WTC11 (cell line): Measurements from ENCODE around the gene ACBD5. TPM values are rescaled to one million over a fixed set of nuclear protein-coding genes. Genes with fewer than 3 reads are reported as not detected.
"Not testable (repeated sequence)": the region's sequence is repeated elsewhere in the genome, so short reads cannot be mapped to it uniquely, and the experiment has no call there.

ENCODE experiments used
- ATAC-seq: fragments of 200-7000 bp; cut with Tn5 transposase; 2 replicates; pipeline ENCODE4 v1.10.0; 2021; ENCODE audit warnings: mild to moderate bottlenecking, moderate library complexity
- CTCF ChIA-PET: fragments of 300-600 bp; sonication (Branson Sonifier 250); formaldehyde crosslinking; loops from one replicate; lab custom pipeline; 2021; ENCODE audit warnings: antibody characterized with exemption; lab: Charles Lee
- POLR2A ChIA-PET: fragments of 350-600 bp; sonication (Branson Sonifier 250); formaldehyde crosslinking; loops from one replicate; lab custom pipeline; 2021; ENCODE audit warnings: antibody characterized with exemption; lab: Charles Lee
- DNase-seq: peaks from one replicate; pipeline ENCODE4 v3.0.0; 2021; ENCODE audit warnings: low spot score
- H3K27ac Mint-ChIP-seq: 2 replicates; pipeline ENCODE4 v1.8.0; 2021; ENCODE audit warnings: mixed read lengths
- H3K27me3 Mint-ChIP-seq: 2 replicates; pipeline ENCODE4 v1.8.0; 2021; ENCODE audit warnings: low read depth, mild to moderate bottlenecking, moderate library complexity, mixed read lengths
- H3K36me3 Mint-ChIP-seq: 2 replicates; pipeline ENCODE4 v1.8.0; 2021; ENCODE audit warnings: mixed read lengths
- H3K4me1 Mint-ChIP-seq: 2 replicates; pipeline ENCODE4 v1.8.0; 2022; ENCODE audit warnings: mixed read lengths
- H3K4me3 Mint-ChIP-seq: 2 replicates; pipeline ENCODE4 v1.8.0; 2021; ENCODE audit warnings: mild to moderate bottlenecking, moderate library complexity, mixed read lengths
- H3K9me3 Mint-ChIP-seq: 2 replicates; pipeline ENCODE4 v1.8.0; 2021; ENCODE audit warnings: mixed read lengths
- CBFB ChIP-seq: sonication (generic); formaldehyde crosslinking; IDR thresholded peaks from 2 replicates; pipeline ENCODE4 v1.8.1; 2022; ENCODE audit warnings: mild to moderate bottlenecking, low read depth, missing genetic modification reagents
- CREM ChIP-seq: sonication (generic); formaldehyde crosslinking; IDR thresholded peaks from 2 replicates; pipeline ENCODE4 v1.8.1; 2022; ENCODE audit warnings: mild to moderate bottlenecking, missing genetic modification reagents, moderate library complexity
- ETV6 ChIP-seq: sonication (generic); formaldehyde crosslinking; IDR thresholded peaks from 2 replicates; pipeline ENCODE4 v1.8.1; 2022; ENCODE audit warnings: mild to moderate bottlenecking, missing genetic modification reagents
- FOXJ3 ChIP-seq: sonication (generic); formaldehyde crosslinking; IDR thresholded peaks from 2 replicates; pipeline ENCODE4 v1.9.0; 2021; ENCODE audit warnings: missing genetic modification reagents, mild to moderate bottlenecking, borderline replicate concordance
- FOXK1 ChIP-seq: sonication (generic); formaldehyde crosslinking; IDR thresholded peaks from 2 replicates; pipeline ENCODE4 v1.8.0; 2022; ENCODE audit warnings: mild to moderate bottlenecking, moderate library complexity, missing genetic modification reagents
- FOXP1 ChIP-seq: sonication (generic); formaldehyde crosslinking; IDR thresholded peaks from 2 replicates; pipeline ENCODE4 v1.8.0; 2022; ENCODE audit warnings: missing genetic modification reagents, mild to moderate bottlenecking, moderate library complexity, borderline replicate concordance
- GABPB1 ChIP-seq: sonication (generic); formaldehyde crosslinking; IDR thresholded peaks from 2 replicates; pipeline ENCODE4 v1.8.1; 2023; ENCODE audit warnings: mild to moderate bottlenecking, missing genetic modification reagents
- GTF2I ChIP-seq: fragments of 250-450 bp; sonication (Bioruptor Pico); conservative IDR thresholded peaks from 2 replicates; pipeline ENCODE4 v1.4.0; 2021; ENCODE audit warnings: mild to moderate bottlenecking
- IRF2 ChIP-seq: sonication (generic); formaldehyde crosslinking; IDR thresholded peaks from 2 replicates; pipeline ENCODE4 v1.8.0; 2022; ENCODE audit warnings: low read depth, missing genetic modification reagents, borderline replicate concordance
- NFE2L1 ChIP-seq: sonication (generic); formaldehyde crosslinking; IDR thresholded peaks from 2 replicates; pipeline ENCODE4 v1.8.1; 2023; ENCODE audit warnings: missing genetic modification reagents
- NR3C1 ChIP-seq: sonication (generic); formaldehyde crosslinking; conservative IDR thresholded peaks from 2 replicates; pipeline ENCODE4 v1.8.1; 2023; ENCODE audit warnings: low read depth, mild to moderate bottlenecking, missing genetic modification reagents
- SMAD3 ChIP-seq: sonication (generic); formaldehyde crosslinking; IDR thresholded peaks from 2 replicates; pipeline ENCODE4 v1.8.0; 2022; ENCODE audit warnings: missing genetic modification reagents, mild to moderate bottlenecking, borderline replicate concordance
- ZBTB21 ChIP-seq: sonication (generic); formaldehyde crosslinking; IDR thresholded peaks from 2 replicates; pipeline ENCODE4 v1.8.1; 2023; ENCODE audit warnings: mild to moderate bottlenecking, missing genetic modification reagents, borderline replicate concordance
- ZNF121 ChIP-seq: sonication (generic); formaldehyde crosslinking; IDR thresholded peaks from 2 replicates; pipeline ENCODE4 v1.8.0; 2023; ENCODE audit warnings: missing genetic modification reagents
- ZNF219 ChIP-seq: sonication (generic); formaldehyde crosslinking; IDR thresholded peaks from 2 replicates; pipeline ENCODE4 v1.8.0; 2023; ENCODE audit warnings: missing genetic modification reagents, mild to moderate bottlenecking, borderline replicate concordance
- ZNF263 ChIP-seq: sonication (generic); formaldehyde crosslinking; IDR thresholded peaks from 2 replicates; pipeline ENCODE4 v1.8.1; 2022; ENCODE audit warnings: low read depth, mild to moderate bottlenecking, moderate library complexity, missing genetic modification reagents
- ZNF317 ChIP-seq: sonication (generic); formaldehyde crosslinking; IDR thresholded peaks from 2 replicates; pipeline ENCODE4 v1.8.1; 2023; ENCODE audit warnings: low read depth, mild to moderate bottlenecking, moderate library complexity, missing genetic modification reagents, borderline replicate concordance
- total RNA-seq: library from RNA; stranded (reverse); gene quantifications from 3 replicates; pipeline ENCODE4 v1.2.3, GENCODE V29; 2021
- TF ChIP-seq, protein P1 (sequence below): fragments of 200-600 bp; IDR thresholded peaks from 2 replicates; pipeline ENCODE4 v1.8.0; 2022; ENCODE audit warnings: antibody characterized with exemption
- TF ChIP-seq, protein P2 (sequence below): sonication (generic); formaldehyde crosslinking; IDR thresholded peaks from 2 replicates; pipeline ENCODE4 v1.8.0; 2022; ENCODE audit warnings: mild to moderate bottlenecking, missing genetic modification reagents
- TF ChIP-seq, protein P3 (sequence below): fragments of 250-450 bp; sonication (Bioruptor Pico); IDR thresholded peaks from 2 replicates; pipeline ENCODE4 v1.8.0; 2021; ENCODE audit warnings: mild to moderate bottlenecking
- TF ChIP-seq, protein P4 (sequence below): sonication (generic); formaldehyde crosslinking; IDR thresholded peaks from 2 replicates; pipeline ENCODE4 v1.8.1; 2022; ENCODE audit warnings: low read depth, missing genetic modification reagents, borderline replicate concordance
- TF ChIP-seq, protein P5 (sequence below): sonication (generic); formaldehyde crosslinking; IDR thresholded peaks from 2 replicates; pipeline ENCODE4 v1.8.1; 2022; ENCODE audit warnings: mild to moderate bottlenecking, moderate library complexity, missing genetic modification reagents
- TF ChIP-seq, protein P6 (sequence below): sonication (generic); formaldehyde crosslinking; IDR thresholded peaks from 2 replicates; pipeline ENCODE4 v1.8.1; 2023; ENCODE audit warnings: mild to moderate bottlenecking, moderate library complexity, missing genetic modification reagents
- TF ChIP-seq, protein P7 (sequence below): sonication (generic); formaldehyde crosslinking; IDR thresholded peaks from 2 replicates; pipeline ENCODE4 v1.8.1; 2023; ENCODE audit warnings: mild to moderate bottlenecking, missing genetic modification reagents

The ACBD5 gene
- total RNA-seq, 1 experiment from 2014 or later: 18.1 TPM

DNA sequence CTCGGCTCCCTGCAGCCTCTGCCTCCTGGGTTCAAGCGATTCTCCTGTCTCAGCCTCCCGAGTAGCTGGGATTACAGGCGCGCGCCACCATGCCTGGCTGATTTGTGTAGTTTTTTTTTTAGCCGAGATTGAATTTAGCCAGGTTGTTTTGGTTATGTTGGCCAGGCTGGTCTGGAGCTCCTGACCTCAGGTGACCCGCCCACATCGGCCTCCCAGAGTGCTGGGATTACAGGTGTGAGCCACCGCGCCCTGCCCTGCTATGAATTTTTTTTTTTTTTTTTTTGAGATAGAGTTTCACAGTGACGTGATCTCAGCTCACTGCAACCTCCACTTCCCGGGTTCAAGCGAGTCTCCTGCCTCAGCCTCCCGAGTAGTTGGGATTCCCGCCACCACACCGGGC lies 84.0 kb downstream of the ACBD5 start:
- H3K27ac Mint-ChIP-seq, POLR2A ChIA-PET, H3K9me3 Mint-ChIP-seq, H3K27me3 Mint-ChIP-seq, ATAC-seq, DNase-seq: not testable (repeated sequence)
- Mint-ChIP-seq H3K36me3 (peaks cover 45% of the 10 kb centered on the region), H3K4me1 (peaks cover 16% of the 10 kb centered on the region), H3K4me3 (peak overlapping the region; percentile 100)
- CTCF ChIA-PET: interaction anchor here (0.7 kb wide), 1 partner anchor 97 kb away, joined by 6 read pairs; no protein-coding TSS in a partner anchor

DNA sequence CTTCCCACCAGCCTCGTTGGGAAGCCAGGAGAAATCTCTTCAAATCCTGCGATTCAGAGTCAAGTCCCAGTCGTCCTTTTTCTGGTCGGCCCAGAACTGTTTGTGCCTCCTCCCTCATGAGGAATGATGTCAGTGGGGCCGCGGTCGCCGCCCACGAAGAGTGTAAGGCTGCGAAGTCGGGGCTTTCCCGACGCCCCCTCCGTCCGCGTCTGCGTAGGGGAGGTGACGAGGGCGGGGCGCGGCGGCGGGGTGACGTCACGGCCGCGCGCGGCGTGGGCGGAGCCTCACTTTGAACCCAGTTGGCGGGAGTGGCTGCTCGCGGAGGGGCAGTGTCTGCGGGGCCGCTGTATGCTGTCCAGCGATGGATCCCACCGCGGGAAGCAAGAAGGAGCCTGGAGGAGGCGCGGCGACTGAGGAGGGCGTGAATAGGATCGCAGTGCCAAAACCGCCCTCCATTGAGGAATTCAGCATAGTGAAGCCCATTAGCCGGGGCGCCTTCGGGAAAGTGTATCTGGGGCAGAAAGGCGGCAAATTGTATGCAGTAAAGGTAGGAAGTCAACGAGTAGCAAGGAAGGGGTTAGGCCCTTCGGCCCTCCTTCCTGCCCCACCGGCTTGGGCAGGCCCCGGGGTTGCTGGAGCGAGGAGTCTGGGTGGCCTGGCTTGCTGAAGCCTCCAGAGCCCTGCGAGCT lies 85.4 kb downstream of the ACBD5 start, which contains the start of gene MASTL:
MASTL (plus strand) TSS at position 287 of the 689 bp plus-strand sequence; CDS start at position 362, 75 bp downstream.
- H3K4me3 Mint-ChIP-seq: peak within 1 kb of the TSS; percentile 100
- peak within 1 kb of the TSS; percentile 99 for H3K27ac Mint-ChIP-seq
- TF ChIP-seq NFE2L1 (CRISPR knock-in tag) (peak; percentile 69), GABPB1 (peak; percentile 66; the same call in 1 of the 2 replicates), CREM (CRISPR knock-in tag) (peak; percentile 78; the same call in 1 of the 2 replicates), GTF2I (CRISPR knock-in tag) (no peak), ZBTB21 (CRISPR knock-in tag) (peak; percentile 79), ZNF317 (CRISPR knock-in tag) (no peak), NR3C1 (CRISPR knock-in tag) (no peak; the same call in 1 of the 2 replicates), ETV6 (CRISPR knock-in tag) (no peak), ZNF219 (CRISPR knock-in tag) (no peak), CBFB (CRISPR knock-in tag) (0 out of 2 replicates have a peak, but pooled peaks have one; percentile 29), SMAD3 (CRISPR knock-in tag) (no peak), ZNF263 (CRISPR knock-in tag) (no peak), IRF2 (CRISPR knock-in tag) (no peak), FOXJ3 (CRISPR knock-in tag) (no peak), FOXP1 (peak; percentile 24; the same call in 1 of the 2 replicates), ZNF121 (peak; percentile 54; the same call in 1 of the 2 replicates), FOXK1 (CRISPR knock-in tag) (peak; percentile 84)
- TF ChIP-seq, protein P1, sequence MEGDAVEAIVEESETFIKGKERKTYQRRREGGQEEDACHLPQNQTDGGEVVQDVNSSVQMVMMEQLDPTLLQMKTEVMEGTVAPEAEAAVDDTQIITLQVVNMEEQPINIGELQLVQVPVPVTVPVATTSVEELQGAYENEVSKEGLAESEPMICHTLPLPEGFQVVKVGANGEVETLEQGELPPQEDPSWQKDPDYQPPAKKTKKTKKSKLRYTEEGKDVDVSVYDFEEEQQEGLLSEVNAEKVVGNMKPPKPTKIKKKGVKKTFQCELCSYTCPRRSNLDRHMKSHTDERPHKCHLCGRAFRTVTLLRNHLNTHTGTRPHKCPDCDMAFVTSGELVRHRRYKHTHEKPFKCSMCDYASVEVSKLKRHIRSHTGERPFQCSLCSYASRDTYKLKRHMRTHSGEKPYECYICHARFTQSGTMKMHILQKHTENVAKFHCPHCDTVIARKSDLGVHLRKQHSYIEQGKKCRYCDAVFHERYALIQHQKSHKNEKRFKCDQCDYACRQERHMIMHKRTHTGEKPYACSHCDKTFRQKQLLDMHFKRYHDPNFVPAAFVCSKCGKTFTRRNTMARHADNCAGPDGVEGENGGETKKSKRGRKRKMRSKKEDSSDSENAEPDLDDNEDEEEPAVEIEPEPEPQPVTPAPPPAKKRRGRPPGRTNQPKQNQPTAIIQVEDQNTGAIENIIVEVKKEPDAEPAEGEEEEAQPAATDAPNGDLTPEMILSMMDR: no peak
- TF ChIP-seq, protein P2, sequence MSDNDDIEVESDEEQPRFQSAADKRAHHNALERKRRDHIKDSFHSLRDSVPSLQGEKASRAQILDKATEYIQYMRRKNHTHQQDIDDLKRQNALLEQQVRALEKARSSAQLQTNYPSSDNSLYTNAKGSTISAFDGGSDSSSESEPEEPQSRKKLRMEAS (CRISPR knock-in tag): no peak
- TF ChIP-seq, protein P3, sequence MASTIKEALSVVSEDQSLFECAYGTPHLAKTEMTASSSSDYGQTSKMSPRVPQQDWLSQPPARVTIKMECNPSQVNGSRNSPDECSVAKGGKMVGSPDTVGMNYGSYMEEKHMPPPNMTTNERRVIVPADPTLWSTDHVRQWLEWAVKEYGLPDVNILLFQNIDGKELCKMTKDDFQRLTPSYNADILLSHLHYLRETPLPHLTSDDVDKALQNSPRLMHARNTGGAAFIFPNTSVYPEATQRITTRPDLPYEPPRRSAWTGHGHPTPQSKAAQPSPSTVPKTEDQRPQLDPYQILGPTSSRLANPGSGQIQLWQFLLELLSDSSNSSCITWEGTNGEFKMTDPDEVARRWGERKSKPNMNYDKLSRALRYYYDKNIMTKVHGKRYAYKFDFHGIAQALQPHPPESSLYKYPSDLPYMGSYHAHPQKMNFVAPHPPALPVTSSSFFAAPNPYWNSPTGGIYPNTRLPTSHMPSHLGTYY (CRISPR knock-in tag): no peak
- TF ChIP-seq, protein P4, sequence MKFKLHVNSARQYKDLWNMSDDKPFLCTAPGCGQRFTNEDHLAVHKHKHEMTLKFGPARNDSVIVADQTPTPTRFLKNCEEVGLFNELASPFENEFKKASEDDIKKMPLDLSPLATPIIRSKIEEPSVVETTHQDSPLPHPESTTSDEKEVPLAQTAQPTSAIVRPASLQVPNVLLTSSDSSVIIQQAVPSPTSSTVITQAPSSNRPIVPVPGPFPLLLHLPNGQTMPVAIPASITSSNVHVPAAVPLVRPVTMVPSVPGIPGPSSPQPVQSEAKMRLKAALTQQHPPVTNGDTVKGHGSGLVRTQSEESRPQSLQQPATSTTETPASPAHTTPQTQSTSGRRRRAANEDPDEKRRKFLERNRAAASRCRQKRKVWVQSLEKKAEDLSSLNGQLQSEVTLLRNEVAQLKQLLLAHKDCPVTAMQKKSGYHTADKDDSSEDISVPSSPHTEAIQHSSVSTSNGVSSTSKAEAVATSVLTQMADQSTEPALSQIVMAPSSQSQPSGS: no peak
- TF ChIP-seq, protein P5, sequence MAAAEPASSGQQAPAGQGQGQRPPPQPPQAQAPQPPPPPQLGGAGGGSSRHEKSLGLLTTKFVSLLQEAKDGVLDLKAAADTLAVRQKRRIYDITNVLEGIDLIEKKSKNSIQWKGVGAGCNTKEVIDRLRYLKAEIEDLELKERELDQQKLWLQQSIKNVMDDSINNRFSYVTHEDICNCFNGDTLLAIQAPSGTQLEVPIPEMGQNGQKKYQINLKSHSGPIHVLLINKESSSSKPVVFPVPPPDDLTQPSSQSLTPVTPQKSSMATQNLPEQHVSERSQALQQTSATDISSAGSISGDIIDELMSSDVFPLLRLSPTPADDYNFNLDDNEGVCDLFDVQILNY (CRISPR knock-in tag): peak; percentile 82
- TF ChIP-seq, protein P6, sequence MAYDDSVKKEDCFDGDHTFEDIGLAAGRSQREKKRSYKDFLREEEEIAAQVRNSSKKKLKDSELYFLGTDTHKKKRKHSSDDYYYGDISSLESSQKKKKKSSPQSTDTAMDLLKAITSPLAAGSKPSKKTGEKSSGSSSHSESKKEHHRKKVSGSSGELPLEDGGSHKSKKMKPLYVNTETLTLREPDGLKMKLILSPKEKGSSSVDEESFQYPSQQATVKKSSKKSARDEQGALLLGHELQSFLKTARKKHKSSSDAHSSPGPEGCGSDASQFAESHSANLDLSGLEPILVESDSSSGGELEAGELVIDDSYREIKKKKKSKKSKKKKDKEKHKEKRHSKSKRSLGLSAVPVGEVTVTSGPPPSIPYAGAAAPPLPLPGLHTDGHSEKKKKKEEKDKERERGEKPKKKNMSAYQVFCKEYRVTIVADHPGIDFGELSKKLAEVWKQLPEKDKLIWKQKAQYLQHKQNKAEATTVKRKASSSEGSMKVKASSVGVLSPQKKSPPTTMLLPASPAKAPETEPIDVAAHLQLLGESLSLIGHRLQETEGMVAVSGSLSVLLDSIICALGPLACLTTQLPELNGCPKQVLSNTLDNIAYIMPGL (CRISPR knock-in tag): peak; percentile 31; the same call in 1 of the 2 replicates
- TF ChIP-seq, protein P7, sequence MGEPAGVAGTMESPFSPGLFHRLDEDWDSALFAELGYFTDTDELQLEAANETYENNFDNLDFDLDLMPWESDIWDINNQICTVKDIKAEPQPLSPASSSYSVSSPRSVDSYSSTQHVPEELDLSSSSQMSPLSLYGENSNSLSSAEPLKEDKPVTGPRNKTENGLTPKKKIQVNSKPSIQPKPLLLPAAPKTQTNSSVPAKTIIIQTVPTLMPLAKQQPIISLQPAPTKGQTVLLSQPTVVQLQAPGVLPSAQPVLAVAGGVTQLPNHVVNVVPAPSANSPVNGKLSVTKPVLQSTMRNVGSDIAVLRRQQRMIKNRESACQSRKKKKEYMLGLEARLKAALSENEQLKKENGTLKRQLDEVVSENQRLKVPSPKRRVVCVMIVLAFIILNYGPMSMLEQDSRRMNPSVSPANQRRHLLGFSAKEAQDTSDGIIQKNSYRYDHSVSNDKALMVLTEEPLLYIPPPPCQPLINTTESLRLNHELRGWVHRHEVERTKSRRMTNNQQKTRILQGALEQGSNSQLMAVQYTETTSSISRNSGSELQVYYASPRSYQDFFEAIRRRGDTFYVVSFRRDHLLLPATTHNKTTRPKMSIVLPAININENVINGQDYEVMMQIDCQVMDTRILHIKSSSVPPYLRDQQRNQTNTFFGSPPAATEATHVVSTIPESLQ (CRISPR knock-in tag): no peak

More for the DNA sequence above, 85.4 kb downstream of the ACBD5 start, which contains the start of gene MASTL:
- peaks cover 35% of the 10 kb centered on the region for H3K36me3 Mint-ChIP-seq
- no peaks in the 10 kb centered on the region for H3K9me3 Mint-ChIP-seq
- no peaks in the 10 kb centered on the region for H3K27me3 Mint-ChIP-seq
- ChIA-PET CTCF (interaction anchor here (0.6 kb wide), 1 partner anchor 73 kb away, joined by 3 read pairs; no protein-coding TSS in a partner anchor), POLR2A (interaction anchor here (0.6 to 0.7 kb wide), 2 partner anchors 82 to 1439 kb away, joined by 3 to 5 read pairs; no protein-coding TSS in a partner anchor)
- peaks cover 20% of the 10 kb centered on the region for H3K4me1 Mint-ChIP-seq
- ATAC-seq (peak; percentile 70), DNase-seq (peak; percentile 82)
